GM21825 (cell line): ENCODE results near the gene CFAP45.

Experiments used
- ATAC-seq: cut with Tn5 transposase; IDR thresholded peaks from one replicate; pipeline ENCODE4 v1.9.1; 2021; ENCODE audit warnings: mild to moderate bottlenecking, moderate library complexity; ENCODE audit not compliant: unreplicated experiment

CFAP45 gene

DNA sequence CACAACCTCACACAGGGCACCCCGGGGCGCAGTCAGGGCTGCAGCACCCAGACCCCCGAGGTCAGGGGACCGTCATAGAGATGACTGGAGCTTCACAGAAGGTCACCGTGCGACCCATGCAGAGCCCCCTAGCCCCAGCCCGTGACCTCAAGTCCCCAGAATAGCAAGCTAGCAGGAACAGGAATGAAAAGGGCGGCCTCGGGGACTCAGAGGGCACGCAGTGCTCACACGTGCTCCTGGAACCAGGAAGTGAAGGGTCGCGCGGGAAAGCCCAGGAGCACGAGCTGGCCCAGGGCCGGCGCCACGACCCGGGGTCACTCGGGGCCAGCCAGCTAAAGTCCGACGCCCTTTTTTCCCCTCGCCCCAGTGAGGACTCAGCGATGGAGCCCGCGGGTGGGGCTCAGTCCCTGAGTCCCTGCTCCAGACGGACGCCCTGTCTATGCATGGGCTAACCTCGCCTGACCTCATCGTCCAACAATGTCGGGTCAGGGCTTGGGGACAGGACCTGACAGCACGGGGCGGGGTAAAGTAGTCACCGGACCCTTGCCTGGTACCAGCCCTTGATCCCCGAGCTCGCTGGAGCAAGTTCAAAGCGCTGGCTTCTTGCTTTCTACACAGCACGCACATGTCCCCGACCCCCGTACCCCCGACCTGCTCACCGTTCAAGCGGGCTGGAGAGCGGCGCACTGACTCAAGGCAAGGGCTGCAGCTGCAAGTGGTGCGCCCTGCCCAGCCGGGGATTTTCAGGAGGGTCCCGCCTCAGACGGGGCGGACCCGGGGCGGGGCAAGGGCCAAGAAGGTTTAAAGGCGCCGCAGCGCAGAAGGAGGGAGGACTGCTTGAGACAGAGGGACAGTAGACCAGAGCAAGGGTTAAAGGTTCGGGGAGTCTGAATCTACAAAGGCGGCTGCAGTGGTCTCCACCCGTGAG, 25.1 kb upstream of the CFAP45 start, which contains the start of gene TAGLN2:
TSS of gene TAGLN2 (minus strand) at position 717 of the 928 bp plus-strand sequence. CDS start 4,998 bp downstream, outside the sequence.
- peak; percentile 51 for ATAC-seq

DNA sequence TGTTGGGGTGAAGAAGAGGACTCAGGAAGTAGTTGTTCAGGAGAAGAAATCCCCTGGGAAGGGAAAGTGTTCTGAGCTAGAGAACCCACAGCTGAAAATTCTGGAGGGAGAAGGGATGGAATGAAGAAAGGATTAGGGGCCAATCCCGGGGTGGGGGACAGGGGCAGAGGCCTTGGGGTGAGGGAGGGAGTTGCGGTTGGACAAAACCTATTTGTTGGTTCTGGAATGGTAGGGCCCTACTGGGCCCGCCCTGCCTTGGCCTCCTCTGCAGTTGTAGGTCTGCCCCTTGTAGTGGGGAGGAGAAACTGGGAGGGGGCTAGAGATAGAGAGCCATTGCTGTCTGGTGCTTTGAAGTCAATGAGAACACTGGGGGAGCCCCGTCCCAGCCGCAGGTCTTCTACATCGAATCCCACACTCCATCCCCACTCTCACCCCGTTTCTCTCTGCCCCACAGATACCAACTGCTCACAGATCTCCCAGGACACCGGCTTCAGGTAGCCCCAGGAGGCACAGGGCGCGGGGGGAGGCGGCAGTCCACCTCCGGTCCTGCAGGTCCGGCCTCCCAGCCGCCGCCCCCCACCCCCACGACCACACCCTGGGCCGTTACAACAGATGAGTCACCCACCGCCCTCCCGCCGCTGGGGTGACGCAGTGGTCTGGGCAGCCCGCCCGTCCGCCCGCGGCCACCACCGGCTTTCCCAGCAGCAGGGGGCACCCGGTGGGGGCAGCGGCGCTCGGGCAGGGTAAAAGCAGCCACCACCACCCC, 24.2 kb upstream of the CFAP45 start:
- ATAC-seq = no peak

DNA sequence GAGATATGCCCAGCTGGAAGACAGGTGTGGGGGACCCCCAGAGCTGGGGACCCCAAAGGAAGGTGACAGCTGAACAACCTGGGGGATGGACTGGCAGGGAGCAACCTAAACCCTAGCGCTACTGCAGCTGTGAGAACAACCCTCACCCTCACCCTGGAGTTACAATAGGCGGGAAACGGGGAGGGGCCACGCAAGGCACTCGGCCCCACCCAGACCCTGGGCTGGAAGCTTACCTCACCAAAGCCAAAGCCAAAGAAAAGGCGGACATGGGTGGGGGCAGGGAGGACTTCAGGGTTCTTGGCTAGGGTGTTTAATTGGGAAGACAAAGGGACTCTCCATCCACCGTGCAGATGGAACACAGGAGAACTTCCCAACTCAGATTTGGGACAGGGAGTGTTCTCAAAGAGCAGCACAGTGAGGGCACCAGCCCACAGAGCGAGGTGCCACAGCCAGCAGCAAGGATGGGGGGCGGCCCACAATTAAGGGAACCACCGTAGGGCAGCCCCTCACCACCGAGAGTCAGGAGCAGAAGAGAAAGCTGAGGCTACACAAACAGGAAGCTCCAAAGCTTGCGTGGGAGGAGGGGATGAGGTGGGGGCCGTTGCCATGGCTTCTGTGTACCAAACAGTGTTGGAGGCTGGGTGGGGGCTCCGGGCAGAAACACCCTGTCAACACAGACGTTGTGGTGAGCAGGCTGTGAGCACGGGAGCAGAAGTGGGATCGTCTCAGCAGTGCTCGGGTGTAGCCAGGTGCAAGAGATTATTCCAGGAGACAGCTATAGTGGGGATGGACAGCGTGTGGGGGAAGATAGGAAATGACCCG, 23.4 kb upstream of the CFAP45 start:
- ATAC-seq = peak; percentile 29

DNA sequence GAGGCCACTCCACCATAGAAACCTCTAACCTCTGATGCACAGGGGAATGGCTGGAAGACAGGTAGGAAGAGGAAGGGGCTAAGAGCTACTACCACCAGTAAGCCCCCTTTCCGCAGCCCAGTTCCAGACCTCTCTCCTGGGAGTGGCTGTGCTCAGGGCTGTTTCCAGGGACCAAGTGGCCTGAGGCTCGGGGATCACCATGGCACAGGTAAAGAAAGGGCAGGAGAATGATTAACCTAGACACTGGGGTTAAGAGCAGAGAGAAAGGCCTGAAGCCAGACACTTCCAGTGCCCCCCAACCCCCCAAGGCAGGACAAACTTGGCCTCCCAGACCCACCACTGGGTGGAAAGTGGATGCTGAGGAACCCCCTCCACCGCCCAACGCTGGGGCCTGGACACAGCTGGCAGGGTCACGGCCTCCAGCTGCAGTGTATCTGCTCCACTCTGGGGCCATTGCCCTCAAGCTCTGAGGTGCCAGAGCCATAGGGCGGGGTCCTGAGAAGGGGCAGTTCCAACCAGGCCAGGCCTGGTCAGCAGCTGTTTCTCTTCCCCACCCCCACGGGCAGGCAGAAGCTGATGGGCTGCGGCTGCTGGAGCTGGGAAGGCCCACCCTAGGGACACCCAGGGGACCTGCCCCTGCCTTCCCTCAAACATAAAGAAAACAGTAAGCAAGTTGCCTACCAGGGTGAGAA, 22.7 kb upstream of the CFAP45 start:
- ATAC-seq = no peak

DNA sequence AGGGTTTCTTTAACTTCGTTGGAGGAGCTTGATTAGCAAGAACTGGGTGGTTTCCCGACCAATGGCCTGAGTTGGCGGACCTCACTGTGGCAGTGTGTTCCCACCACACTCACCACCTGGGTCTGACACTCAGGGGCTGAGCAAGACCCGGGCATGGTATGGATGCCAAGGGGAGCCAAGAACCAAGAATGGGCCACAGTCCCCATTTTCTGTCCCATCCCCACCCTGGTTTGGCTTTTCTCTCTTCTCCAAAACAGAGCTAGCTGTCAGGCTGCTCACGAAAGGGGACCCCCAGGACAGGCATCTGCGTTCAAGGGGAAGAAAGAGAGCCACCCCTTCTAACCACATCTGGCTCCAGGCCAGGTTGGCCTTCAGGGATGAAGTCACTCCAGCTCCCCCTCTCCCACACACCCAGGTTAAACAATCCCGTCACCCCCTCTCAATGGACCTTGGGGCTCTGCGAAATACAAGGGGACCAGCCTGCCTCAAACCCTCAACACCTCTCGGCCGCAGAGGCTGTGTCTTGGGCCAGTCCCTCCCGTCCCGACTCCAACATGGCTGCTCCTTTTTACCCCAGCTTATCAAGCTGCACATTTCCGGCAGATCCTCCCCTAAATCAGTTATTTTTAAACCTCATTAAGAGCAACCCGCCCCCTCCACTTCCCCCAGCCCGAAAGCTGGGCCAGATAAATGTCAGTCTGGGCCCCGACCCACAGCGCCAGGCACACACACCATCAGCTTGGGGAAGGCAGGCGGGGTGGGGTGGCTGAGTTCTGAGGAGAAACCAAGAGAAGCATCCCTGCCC, 21.9 kb upstream of the CFAP45 start:
- no peak for ATAC-seq

DNA sequence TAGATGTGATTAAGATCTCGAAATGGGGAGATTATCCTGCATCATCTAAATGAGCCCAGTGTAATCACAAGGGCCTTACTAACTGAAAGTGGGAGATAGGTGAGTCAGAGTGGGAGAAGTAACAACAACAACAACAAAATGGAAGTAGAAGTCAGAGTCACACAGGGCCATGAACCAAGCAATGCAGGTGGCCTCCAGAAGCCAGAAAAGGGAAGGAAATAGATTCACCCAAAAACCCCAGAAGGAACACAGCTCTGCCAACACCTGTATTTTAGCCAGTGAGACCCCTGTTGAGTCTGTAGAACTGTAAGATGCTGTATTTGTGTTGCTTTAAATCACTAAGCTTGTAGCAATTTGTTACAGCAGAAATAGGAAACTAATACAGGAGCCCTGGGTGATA, 21.3 kb upstream of the CFAP45 start:
- ATAC-seq = peak; percentile 19

DNA sequence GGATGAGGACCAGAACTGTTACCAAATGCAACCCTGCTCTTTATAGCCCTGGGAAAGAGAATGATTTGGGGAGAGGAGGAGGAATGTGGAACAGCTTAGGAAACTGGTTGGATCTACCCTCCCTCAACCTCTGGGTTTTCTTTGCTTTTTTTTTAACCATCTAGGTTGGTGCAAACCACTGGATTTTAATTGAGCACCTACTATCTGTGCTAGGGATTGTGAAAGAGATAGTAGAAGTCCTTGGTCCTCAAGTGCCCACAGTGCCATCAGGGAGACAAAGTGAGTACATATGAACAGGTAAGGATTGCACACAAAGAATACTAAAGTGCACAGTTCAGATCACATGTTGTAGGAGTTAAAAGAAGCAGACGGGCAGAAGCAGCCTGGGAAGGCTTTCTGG, 20.7 kb upstream of the CFAP45 start:
- ATAC-seq = no peak

DNA sequence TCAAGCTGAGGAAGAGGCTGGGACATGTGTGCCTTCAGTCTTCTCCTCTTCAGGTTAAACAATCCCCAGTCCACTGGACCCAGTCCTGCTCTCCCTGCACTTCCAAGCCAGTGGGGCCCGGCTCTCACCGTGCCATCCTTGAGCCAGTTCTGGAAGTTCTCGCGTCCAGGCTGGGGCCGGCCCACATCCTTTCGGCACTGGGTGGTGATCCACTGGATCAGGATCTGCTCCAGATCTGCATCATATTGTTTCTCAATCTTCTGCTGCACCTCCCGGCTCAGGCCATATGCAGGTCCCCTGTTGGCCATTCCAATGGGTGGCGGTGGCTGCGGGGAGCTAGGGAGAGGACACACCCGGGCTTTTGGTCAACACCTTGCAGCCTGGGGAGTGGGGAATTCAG, 20.2 kb upstream of the CFAP45 start:
- ATAC-seq = no peak

DNA sequence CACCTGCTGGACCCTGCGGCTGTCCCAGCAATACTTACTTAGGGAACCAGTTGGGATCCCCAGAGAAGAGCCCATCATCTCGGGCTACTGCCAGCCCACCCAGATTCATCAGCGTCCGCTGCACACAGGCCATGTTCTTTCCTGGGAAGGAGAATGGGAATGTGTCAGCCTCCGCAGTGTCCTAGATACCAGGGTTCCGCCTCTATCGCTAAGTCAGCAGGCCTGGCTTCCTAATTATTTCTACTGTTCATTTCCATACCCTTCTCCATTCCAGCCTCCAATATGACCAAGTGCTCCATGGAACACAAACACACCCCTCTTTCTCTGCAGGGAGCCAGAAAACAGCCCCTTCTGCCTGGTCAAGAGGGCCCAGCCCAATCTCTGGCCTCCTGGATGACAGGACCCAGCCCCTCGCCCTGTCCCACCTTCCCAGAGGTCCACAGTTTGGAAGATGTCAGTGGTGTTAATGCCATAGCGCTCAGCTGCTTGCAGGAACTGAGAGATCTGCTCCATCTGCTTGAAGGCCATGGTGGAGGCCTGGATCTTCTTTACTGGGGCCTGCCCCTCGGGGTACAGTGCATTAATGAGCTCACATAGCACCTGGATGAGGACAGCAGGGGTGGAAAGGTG, 19.4 kb upstream of the CFAP45 start:
- no peak for ATAC-seq

DNA sequence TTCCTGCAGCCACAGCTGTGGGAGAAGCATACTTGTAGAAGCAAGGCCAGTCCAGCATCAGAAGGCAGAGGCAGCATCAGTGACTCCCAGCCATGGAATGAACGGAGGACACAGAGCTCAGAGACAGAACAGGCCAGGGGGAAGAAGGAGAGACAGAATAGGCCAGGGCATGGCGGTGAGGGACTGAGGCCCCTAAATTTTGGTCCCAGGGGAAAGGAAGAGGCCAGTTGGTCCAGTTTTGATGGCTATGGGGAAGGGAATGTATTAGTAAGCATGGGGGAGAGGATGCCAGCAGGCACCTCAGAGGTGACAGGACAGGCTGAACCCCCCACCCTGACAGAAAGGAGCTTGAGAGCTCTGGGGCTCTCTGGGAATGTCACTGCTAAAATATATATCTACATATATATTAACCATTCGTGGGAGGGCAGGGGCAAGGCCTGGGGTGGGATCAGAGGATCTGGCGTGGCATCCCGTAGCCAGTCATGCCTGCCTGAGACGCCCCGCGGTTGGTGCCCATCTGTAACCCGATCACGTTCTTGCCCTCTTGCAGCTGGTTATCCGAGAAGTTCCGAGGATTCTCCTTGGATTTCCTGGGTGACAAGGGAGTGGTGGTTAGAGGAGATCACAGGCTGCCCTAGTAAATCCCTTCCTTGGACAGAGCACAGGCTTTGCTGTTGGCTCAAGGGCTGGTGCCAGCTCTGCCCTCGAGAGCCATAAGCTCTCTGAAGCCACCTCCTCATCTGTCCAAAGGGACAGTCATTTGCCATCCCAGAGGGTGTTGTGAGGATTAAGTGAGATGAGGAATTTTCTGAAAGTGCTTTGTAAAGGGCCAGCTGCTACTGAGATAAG, 18.6 kb upstream of the CFAP45 start:
- no peak for ATAC-seq

DNA sequence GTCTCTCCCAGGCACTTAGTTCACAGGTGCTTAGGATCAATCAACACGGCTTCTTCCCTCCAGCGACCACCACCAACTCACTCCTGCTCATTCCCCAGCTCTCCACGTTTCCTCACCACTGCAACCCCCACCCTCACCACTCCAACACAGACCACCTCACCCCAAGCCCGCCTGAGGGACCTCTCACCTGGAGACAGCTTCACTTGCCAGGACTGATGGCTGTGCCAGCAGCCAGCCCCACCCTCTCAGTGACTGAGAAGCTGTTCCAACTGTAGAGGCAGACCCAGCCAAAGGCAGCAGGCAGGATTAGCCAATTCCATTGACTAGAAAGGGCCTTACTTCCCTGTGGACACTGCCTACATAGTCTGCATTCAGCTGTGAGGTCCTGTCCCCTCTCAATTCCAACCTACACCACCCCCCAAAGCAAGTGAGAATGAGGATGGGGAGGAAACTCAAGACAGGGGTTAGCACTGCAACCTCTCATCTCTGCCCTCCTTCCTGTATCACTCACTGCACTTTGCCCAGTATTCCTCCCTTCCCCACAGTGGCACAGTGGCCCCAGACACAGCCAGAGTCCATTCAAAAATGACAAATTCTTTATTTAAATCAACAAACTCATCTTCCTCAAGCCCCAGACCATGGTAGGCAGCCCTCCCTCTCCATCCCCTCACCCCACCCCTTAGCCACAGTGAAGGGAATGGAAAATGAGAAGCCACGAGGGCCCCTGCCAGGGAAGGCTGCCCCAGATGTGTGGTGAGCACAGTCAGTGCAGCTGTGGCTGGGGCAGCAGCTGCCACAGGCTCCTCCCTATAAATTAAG, 17.8 kb upstream of the CFAP45 start:
- ATAC-seq = no peak

DNA sequence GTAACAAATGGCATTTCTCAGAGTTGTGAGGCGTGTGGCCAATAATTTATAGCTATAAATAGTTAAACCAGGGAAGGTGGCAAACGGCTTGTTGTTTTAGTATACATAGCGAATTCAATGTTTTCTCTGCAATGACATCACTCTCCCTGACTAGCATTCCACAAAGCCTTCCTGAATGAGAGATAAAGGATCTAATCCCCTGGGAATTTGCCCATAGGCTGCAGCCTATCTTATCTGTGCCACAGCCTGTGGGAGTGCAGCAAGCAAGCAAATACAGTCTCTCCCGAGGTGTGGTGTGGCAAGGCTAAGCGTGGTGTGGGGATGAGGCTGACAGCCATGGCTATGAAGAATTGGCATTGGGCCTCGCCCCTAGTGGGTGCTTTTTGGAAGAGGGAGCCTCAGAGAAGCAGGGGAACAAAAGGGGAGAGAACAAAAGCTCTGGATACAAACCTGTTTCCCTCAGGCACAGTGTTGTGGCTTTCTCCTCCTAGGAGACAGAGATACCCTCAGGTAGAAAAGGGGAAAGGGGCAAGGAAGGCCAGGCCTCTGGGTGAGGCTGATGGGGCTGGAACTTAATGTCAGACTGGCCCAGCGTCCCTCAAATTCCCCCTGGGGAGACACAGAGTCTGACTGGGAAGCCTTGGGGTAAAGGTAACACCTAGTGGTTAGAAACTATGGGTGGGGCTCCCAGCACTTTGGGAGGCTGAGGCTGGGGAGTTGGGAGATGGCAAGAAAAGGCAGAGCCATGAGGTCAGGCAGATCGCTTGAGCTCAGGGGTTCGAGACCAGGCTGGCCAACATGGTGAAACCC, 16.5 kb upstream of the CFAP45 start:
- no peak for ATAC-seq

DNA sequence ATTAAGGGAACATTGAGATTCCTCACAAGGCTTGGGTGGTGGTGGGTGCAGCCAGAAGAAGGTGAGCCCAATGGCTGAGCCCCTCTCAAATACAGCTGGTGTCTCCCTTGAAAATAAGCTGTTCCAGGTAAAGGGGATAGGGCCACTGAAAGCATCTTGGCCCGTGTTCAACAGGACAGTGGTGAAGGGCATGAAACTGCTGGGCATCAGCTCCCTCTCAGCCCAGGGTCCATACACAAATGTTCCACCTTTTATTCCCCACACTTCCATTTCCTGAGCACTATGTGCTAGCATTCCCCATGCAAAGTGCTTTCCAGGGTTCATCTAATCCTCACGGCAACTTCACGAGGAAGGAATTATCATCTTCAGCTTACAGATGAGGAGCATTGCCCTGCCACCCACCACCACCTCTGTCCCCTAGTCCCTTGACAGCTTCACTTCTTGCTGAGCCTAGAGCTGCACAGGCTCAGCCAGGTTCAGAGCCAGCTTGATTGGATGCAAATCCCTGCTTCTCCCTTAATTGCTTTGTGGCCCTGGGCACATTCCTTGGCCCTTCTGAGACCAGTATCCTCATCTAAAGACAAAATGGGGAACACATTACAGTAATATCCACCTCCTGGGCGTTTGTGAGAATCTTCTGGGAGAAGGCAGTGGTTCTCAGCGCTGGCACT, 15.7 kb upstream of the CFAP45 start:
- no peak for ATAC-seq

DNA sequence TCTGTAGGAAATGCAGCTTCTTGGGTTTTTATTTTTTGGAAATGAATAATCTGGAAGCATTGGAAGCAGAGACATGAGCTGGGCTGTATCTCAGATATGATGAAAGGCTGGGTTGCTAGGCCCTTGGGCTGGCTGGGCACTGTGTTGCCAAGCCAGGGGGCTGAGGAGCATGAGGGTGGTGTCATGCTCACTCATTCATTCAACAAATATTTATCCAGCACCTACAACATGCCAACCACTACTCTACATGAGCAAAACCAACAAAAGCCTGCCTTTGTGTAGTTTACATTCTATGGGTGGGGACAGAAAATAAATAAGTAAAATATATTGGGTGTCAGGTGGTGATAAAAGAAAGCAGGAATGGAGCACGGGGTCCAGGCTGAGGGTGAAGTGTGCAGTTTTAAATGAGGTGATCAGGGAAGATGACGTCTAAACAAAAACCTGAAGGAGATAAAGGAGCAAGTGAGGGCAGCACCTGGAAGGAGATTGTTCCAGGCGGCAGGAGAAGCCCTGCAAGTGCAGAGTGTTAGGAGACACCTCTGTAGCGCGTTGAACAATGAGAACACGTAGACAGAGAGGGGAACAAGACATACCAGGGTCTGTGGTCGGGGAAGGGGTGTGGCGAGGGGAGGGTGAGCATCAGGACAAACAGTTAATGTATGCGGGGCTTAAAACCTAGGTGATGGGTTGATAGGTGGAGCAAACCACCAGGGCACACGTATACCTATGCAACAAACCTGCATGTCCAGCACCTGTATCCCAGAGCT, 14.5 kb upstream of the CFAP45 start:
- no peak for ATAC-seq

DNA sequence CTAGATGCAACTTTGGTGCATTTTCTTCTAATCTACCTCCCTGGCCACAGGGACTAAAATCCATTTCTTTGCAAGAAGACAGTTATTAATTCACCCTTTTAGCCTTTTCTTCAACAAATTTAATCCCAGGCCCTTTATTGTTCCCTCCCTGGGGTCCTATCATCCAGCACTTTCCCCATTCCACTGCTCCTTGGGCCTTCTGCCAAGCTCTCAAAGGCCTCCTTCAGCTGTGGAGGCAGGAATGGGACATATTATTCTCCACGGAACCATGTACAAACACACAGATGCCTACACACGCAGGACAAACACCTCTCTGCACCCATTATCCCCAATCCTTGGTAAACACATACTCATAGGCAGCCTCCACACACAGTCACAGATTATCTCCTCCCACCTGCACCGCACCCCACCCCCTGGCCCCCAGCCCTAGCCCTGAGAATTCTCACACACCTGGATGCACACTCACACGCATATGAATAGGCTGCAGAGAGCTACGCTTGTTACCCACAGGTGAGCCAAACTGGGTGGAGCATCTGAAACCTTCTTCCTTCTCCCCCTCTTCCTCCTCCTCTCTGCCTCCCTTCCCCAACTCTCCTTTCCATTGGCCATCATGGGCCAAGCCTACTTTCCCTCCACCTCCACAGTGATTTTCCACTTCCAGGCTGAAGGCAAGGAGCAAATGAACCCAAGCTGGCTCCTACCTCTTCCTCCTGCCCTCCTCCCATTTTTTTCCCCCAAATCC, 13.7 kb upstream of the CFAP45 start:
- no peak for ATAC-seq
